Muscle layer of duodenum (tissue), 2 donors: ENCODE data around the gene KCNF1.

Experiments
- H3K27ac ChIP-seq: one replicate; pipeline ENCODE4 v1.7.0; 2013; ENCODE audit warnings: mild to moderate bottlenecking, low read length
- H3K27me3 ChIP-seq: one replicate; pipeline ENCODE4 v1.7.0; 2013; ENCODE audit warnings: low read depth, mild to moderate bottlenecking, control low read depth, low read length
- H3K36me3 ChIP-seq, 2 donors: one replicate each; pipeline ENCODE4 v1.7.0; 2013; ENCODE audit warnings: low read length in 2 of 2, control low read depth in 1 of 2, mild to moderate bottlenecking in 1 of 2; ENCODE audit not compliant: insufficient read depth in 2 of 2, control insufficient read depth in 1 of 2
- H3K4me1 ChIP-seq, 2 donors: one replicate each; pipeline ENCODE4 v1.7.0; 2013; ENCODE audit warnings: low read length in 2 of 2, mild to moderate bottlenecking in 2 of 2, control low read depth in 1 of 2, moderate library complexity in 1 of 2; ENCODE audit not compliant: insufficient read depth in 2 of 2, control insufficient read depth in 1 of 2
- H3K4me3 ChIP-seq, 2 donors: one replicate each; pipeline ENCODE4 v1.7.0; 2013; ENCODE audit warnings: low read length in 2 of 2, low read depth in 1 of 2, mild to moderate bottlenecking in 1 of 2
- H3K9me3 ChIP-seq, 2 donors: one replicate each; pipeline ENCODE4 v1.7.0; 2013; ENCODE audit warnings: low read length in 2 of 2, control low read depth in 1 of 2, mild to moderate bottlenecking in 1 of 2; ENCODE audit not compliant: control insufficient read depth in 1 of 2
- donor health status: healthy.

KCNF1 gene

GRCh38 chr2:10939058-10939457 is 27.3 kb downstream of the KCNF1 start:
- Histone ChIP-seq H3K9me3 (peaks cover 0 to 6% of the 10 kb centered on the region in 2 donors), H3K4me1 (no peaks in the 10 kb centered on the region), H3K36me3 (no peaks in the 10 kb centered on the region), H3K27me3 (no peaks in the 10 kb centered on the region), H3K27ac (no peak overlapping the region), H3K4me3 (no peak overlapping the region)

- Histone ChIP-seq H3K4me1 (no peaks in the 10 kb centered on the region), H3K27ac (no peak overlapping the region), H3K4me3 (no peak overlapping the region)
Measured at GRCh38 chr2:10940596-10940995, 28.9 kb downstream of the KCNF1 start.

GRCh38 chr2:10941383-10941782 is 29.6 kb downstream of the KCNF1 start:
- H3K27ac ChIP-seq: no peak overlapping the region
- peaks cover 0 to 6% of the 10 kb centered on the region in 2 donors for H3K9me3 ChIP-seq
- H3K36me3 ChIP-seq: no peaks in the 10 kb centered on the region
- H3K27me3 ChIP-seq: no peaks in the 10 kb centered on the region
- H3K4me3 ChIP-seq: no peak overlapping the region
- H3K4me1 ChIP-seq: no peaks in the 10 kb centered on the region

More at GRCh38 chr2:10940596-10940995, 28.9 kb downstream of the KCNF1 start:
- H3K36me3 ChIP-seq: no peaks in the 10 kb centered on the region
- peaks cover 0 to 6% of the 10 kb centered on the region in 2 donors for H3K9me3 ChIP-seq
- H3K27me3 ChIP-seq: no peaks in the 10 kb centered on the region

GRCh38 chr2:10944799-10945198 is 33.1 kb downstream of the KCNF1 start:
- no peak overlapping the region for H3K4me3 ChIP-seq
- H3K27ac ChIP-seq: no peak overlapping the region
- H3K9me3 ChIP-seq: no peaks in the 10 kb centered on the region
- H3K27me3 ChIP-seq: no peaks in the 10 kb centered on the region
- no peaks in the 10 kb centered on the region for H3K36me3 ChIP-seq
- no peaks in the 10 kb centered on the region for H3K4me1 ChIP-seq

GRCh38 chr2:10946394-10946793 is 34.7 kb downstream of the KCNF1 start:
- no peaks in the 10 kb centered on the region for H3K27me3 ChIP-seq

GRCh38 chr2:10947005-10947440 is 35.3 kb downstream of the KCNF1 start:
- Histone ChIP-seq H3K27me3 (no peaks in the 10 kb centered on the region), H3K9me3 (no peaks in the 10 kb centered on the region), H3K27ac (no peak overlapping the region), H3K36me3 (no peaks in the 10 kb centered on the region), H3K4me3 (no peak overlapping the region), H3K4me1 (no peaks in the 10 kb centered on the region)

More at GRCh38 chr2:10946394-10946793, 34.7 kb downstream of the KCNF1 start:
- H3K27ac ChIP-seq: no peak overlapping the region
- no peaks in the 10 kb centered on the region for H3K4me1 ChIP-seq
- no peaks in the 10 kb centered on the region for H3K36me3 ChIP-seq
- no peaks in the 10 kb centered on the region for H3K9me3 ChIP-seq
- no peak overlapping the region for H3K4me3 ChIP-seq

- no peaks in the 10 kb centered on the region for H3K9me3 ChIP-seq
- no peaks in the 10 kb centered on the region for H3K36me3 ChIP-seq
- H3K4me3 ChIP-seq: no peak overlapping the region
- H3K27ac ChIP-seq: no peak overlapping the region
- no peaks in the 10 kb centered on the region for H3K4me1 ChIP-seq
- H3K27me3 ChIP-seq: no peaks in the 10 kb centered on the region
Measured at GRCh38 chr2:10947446-10948187, 35.9 kb downstream of the KCNF1 start.

- no peaks in the 10 kb centered on the region for H3K4me1 ChIP-seq
- H3K36me3 ChIP-seq: no peaks in the 10 kb centered on the region
- H3K27ac ChIP-seq: no peak overlapping the region
- H3K4me3 ChIP-seq: no peak overlapping the region
- H3K9me3 ChIP-seq: no peaks in the 10 kb centered on the region
- H3K27me3 ChIP-seq: no peaks in the 10 kb centered on the region
Measured at GRCh38 chr2:10948188-10948564, 36.4 kb downstream of the KCNF1 start.

- H3K36me3 ChIP-seq: no peaks in the 10 kb centered on the region
- no peaks in the 10 kb centered on the region for H3K4me1 ChIP-seq
- no peak overlapping the region for H3K27ac ChIP-seq
- no peaks in the 10 kb centered on the region for H3K9me3 ChIP-seq
- H3K27me3 ChIP-seq: no peaks in the 10 kb centered on the region
- no peak overlapping the region for H3K4me3 ChIP-seq
Measured at GRCh38 chr2:10948606-10949230, 37.0 kb downstream of the KCNF1 start.

GRCh38 chr2:10949835-10950234 is 38.1 kb downstream of the KCNF1 start:
- Histone ChIP-seq H3K27me3 (no peaks in the 10 kb centered on the region), H3K4me3 (no peak overlapping the region), H3K4me1 (no peaks in the 10 kb centered on the region), H3K27ac (no peak overlapping the region), H3K36me3 (no peaks in the 10 kb centered on the region), H3K9me3 (no peaks in the 10 kb centered on the region)

GRCh38 chr2:10951558-10952414 is 40.1 kb downstream of the KCNF1 start:
- Histone ChIP-seq H3K36me3 (no peaks in the 10 kb centered on the region), H3K4me3 (no peak overlapping the region), H3K4me1 (no peaks in the 10 kb centered on the region), H3K9me3 (no peaks in the 10 kb centered on the region), H3K27me3 (no peaks in the 10 kb centered on the region), H3K27ac (no peak overlapping the region)
